Left ventricle myocardium inferior (tissue), 1 donor: ENCODE results near the gene PRIM1. TPM values are rescaled to one million over a fixed set of nuclear protein-coding genes. Genes with fewer than 3 reads are reported as not detected.

Source experiments
- DNase-seq: peaks from one replicate; pipeline ENCODE4 v3.0.0-alpha.2; 2020
- H3K27ac ChIP-seq: fragments of 200-600 bp; replicated peaks from 2 replicates; pipeline ENCODE4 v1.8.0; 2021
- H3K27me3 ChIP-seq: fragments of 200-600 bp; 2 replicates; pipeline ENCODE4 v1.8.0; 2021; ENCODE audit warnings: low read depth
- H3K36me3 ChIP-seq: fragments of 200-600 bp; 2 replicates; pipeline ENCODE4 v1.8.0; 2021
- H3K4me1 ChIP-seq: fragments of 200-600 bp; 2 replicates; pipeline ENCODE4 v1.8.0; 2021
- H3K4me3 ChIP-seq: fragments of 200-600 bp; 2 replicates; pipeline ENCODE4 v1.8.0; 2021; ENCODE audit warnings: mild to moderate bottlenecking, moderate library complexity
- H3K9me3 ChIP-seq: fragments of 200-600 bp; replicated peaks from 2 replicates; pipeline ENCODE4 v1.8.0; 2021
- intact Hi-C: fragments of 100-400 bp; cut with micrococcal nuclease; formaldehyde crosslinking; loops from one replicate; pipeline ENCODE4 v1.11.0; 2022
- total RNA-seq: library from RNA; stranded (reverse); fragmentation: NEBNext Ultra II Directional; extraction: Animal tissue kit (Norgen Biotek cat#: 25700); gene quantifications from one replicate; pipeline ENCODE4 v1.2.1, GENCODE V29; 2021
- TF ChIP-seq, protein P1 (sequence below): fragments of 200-600 bp; IDR thresholded peaks from 2 replicates; pipeline ENCODE4 v1.8.0; 2021; ENCODE audit warnings: antibody characterized with exemption, mild to moderate bottlenecking, borderline replicate concordance
- donor health status: DM: no; HTN: yes; CAD: no; lungs with severe emphysema.

The PRIM1 gene
- total RNA-seq, 1 donor from 2014 or later = 2.7 TPM

DNA sequence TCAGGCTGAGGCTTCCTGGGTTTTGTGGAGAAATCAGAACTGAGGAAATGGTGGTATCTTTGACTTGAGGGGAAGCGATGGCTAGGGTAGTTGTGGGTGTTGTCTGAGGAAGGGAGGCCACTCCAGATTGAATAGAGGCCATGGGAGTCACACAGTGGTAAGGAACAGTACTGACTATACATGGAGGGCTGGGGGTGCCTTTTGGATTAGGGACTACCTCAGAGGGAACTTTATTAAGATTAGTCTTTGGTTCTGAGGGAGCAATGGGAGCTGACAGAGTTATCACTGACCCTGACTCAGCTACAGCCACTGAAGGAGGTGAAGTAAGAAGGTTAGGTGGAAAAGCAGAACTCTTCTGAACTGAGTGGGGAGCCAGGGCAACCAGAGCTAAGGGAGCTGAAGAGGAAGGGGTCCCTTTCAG, 31.4 kb downstream of the PRIM1 start:
- Histone ChIP-seq H3K4me3 (peak overlapping the region; percentile 82), H3K4me1 (peaks cover 89% of the 10 kb centered on the region), H3K9me3 (no peaks in the 10 kb centered on the region), H3K36me3 (peaks cover 41% of the 10 kb centered on the region), H3K27me3 (no peaks in the 10 kb centered on the region), H3K27ac (peak overlapping the region; percentile 95)
- TF ChIP-seq, protein P1, sequence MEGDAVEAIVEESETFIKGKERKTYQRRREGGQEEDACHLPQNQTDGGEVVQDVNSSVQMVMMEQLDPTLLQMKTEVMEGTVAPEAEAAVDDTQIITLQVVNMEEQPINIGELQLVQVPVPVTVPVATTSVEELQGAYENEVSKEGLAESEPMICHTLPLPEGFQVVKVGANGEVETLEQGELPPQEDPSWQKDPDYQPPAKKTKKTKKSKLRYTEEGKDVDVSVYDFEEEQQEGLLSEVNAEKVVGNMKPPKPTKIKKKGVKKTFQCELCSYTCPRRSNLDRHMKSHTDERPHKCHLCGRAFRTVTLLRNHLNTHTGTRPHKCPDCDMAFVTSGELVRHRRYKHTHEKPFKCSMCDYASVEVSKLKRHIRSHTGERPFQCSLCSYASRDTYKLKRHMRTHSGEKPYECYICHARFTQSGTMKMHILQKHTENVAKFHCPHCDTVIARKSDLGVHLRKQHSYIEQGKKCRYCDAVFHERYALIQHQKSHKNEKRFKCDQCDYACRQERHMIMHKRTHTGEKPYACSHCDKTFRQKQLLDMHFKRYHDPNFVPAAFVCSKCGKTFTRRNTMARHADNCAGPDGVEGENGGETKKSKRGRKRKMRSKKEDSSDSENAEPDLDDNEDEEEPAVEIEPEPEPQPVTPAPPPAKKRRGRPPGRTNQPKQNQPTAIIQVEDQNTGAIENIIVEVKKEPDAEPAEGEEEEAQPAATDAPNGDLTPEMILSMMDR = no peak
- intact Hi-C loops = loop anchor here (10.0 kb wide), 1 partner anchor 76 kb away; the partner anchor contains the start of gene ATP5F1B
- no peak for DNase-seq

DNA sequence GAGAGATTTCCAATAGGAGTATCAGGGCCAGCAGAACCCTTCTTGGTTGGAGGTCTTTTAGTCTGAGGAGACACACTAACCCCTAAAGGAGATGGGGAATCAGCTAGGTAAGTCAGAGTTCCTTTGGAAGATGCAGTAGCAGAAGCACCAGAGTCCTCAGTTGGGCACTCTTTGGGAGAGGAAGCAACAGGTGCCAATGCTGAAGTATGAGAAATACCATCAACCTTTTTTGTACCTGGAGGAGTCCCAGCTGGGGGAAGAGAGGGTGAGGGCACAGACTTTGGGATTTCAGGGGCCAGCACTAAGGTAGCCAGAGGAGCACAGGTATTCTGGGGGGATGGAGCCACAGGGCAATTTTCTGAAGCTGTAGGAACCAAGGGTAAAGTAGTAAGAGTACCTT, 33.1 kb downstream of the PRIM1 start:
- intact Hi-C loops = no loop called here
- H3K36me3 ChIP-seq = peaks cover 57% of the 10 kb centered on the region
- peaks cover 86% of the 10 kb centered on the region for H3K4me1 ChIP-seq
- DNase-seq = no peak
- no peaks in the 10 kb centered on the region for H3K27me3 ChIP-seq
- TF ChIP-seq, protein P1 = no peak
- peak overlapping the region; percentile 23 for H3K27ac ChIP-seq
- H3K4me3 ChIP-seq = no peak overlapping the region
- no peaks in the 10 kb centered on the region for H3K9me3 ChIP-seq

DNA sequence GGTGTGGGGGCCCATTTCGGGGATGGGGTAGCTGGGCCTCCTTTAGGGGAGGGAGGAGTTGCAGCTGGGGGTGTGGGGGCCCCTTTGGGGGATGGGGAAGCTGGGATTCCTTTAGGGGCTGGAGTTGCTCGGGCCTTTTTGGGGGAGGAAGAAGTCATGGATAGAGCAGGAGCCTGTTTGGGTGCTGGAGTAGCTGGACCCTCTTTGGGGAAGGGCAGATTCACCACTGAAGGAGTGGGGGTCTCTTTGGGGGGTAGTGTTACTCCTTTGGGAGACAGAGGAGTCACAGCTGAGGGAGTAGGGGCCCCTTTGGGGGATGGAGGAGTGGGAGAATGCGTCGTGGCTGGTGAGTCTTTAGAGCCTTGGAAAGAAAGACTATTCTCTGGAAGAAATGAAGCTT, 33.5 kb downstream of the PRIM1 start:
- peaks cover 82% of the 10 kb centered on the region for H3K4me1 ChIP-seq

DNA sequence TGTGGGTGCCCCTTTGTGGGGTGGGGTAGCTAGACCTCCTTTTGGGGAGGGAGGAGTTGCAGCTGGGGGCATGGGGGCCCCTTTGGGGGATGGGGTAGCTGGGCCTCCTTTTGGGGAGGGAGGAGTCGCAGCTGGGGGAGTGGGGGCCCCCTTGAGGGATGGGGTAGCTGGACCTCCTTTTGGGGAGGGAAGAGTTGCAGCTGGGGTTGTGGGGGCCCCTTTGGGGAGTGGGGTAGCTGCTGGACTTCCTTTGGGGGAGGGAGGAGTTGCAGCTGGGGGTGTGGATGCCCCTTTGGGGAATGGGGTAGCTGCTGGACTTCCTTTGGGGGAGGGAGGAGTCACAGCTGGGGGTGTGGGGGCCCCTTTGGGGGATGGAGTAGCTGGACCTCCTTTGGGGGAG, 34.0 kb downstream of the PRIM1 start:
- Histone ChIP-seq H3K9me3 (no peaks in the 10 kb centered on the region), H3K27ac (no peak overlapping the region), H3K27me3 (no peaks in the 10 kb centered on the region), H3K36me3 (peaks cover 66% of the 10 kb centered on the region), H3K4me1 (peaks cover 77% of the 10 kb centered on the region), H3K4me3 (no peak overlapping the region)
- TF ChIP-seq, protein P1 = no peak
- intact Hi-C loops = no loop called here
- DNase-seq = no peak

More for the DNA sequence above, 33.5 kb downstream of the PRIM1 start:
- H3K36me3 ChIP-seq = peaks cover 61% of the 10 kb centered on the region
- H3K9me3 ChIP-seq = no peaks in the 10 kb centered on the region
- no peak overlapping the region for H3K4me3 ChIP-seq
- DNase-seq = no peak
- H3K27me3 ChIP-seq = no peaks in the 10 kb centered on the region
- H3K27ac ChIP-seq = no peak overlapping the region
- intact Hi-C loops = no loop called here
- TF ChIP-seq, protein P1 = no peak

DNA sequence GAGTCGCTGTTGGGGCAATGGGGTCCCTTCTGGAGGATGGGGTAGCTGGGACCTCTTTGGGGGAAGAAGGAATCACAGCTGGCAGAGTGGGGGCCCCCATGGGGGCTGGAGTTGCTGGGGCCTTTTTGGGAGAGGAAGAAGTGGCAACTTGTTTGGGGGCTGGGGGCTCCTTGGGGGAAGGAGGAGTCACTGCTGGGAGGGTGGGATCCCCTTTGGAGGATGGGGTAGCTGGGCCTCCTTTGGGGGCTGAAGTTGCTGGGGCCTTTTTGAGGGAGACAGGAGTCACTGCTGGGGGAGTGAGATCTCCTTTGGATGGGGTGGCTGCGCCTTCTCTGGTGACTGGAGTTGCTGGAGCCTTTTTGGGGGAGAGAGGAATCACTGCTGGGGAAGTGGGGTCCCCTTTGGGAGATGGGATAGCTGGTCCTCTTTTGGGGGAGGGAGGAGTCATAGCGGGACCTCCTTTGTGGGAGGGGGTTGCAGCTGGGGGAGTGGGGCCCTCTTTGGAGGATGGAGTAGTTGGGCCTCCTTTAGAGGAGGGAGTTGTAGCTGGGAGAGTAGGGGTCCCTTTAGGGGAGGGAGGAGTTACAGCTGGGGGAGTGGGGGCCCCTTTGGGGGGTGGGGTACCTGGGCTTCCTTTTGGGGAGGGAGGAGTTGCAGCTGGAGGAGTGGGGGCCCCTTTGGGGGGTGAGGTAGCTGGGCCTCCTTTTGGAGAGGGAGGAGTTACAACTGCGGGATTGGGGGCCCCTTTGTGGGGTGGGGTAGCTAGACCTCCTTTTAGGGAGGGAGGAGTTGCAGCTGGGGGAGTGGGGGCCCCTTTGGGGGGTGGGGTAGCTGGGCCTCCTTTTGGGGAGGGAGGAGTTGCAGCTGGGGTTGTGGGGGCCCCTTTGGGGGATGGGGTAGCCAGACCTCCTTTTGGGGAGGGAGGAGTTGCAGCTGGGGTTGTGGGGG, 34.9 kb downstream of the PRIM1 start:
- H3K4me3 ChIP-seq = no peak overlapping the region
- TF ChIP-seq, protein P1 = no peak
- DNase-seq = no peak
- H3K4me1 ChIP-seq = peaks cover 68% of the 10 kb centered on the region
- H3K27me3 ChIP-seq = no peaks in the 10 kb centered on the region
- H3K27ac ChIP-seq = no peak overlapping the region
- H3K9me3 ChIP-seq = no peaks in the 10 kb centered on the region
- peaks cover 68% of the 10 kb centered on the region for H3K36me3 ChIP-seq
- intact Hi-C loops = no loop called here
